GM19238 (cell line): ENCODE measurements around the gene NECTIN1.

Source experiments
- DNase-seq: peaks from one replicate; pipeline ENCODE4 v3.0.0; 2011; ENCODE audit warnings: low spot score; ENCODE audit not compliant: insufficient read length

The NECTIN1 gene

DNA sequence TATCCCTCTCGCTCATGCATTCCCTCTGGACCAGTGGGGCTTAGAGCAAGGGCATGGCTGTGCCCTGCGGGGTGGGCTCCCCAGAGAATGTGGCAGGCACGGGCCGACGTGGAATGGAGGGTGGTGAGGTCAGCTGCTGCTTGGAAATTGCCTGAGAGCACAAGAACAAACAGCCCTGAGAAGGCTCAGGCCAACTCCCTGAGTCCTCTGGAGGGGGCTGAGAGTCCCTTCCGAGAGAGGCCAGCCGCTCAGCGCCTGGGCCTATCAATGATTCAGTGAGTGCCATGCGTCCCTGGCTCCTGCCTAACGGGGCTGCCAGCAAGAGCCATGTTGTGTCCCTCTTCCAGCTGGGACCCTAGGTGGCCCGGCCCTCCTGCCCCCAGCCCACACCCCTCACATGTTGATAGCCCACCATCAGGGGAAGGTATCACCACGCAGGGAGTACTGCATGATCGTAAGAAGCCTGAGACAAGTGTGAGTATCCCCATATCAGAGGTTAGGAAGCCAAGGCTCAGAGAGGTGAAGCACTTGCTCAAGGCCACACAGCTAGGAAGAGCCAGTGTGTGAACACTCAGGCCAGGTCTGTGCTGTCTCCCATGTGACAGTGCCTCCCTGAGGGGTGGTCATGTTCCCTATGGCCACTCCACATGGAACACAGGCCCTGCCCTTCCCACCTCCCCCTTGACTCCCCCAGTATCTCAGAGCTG lies 55.8 kb downstream of the NECTIN1 start:
- no peak for DNase-seq

- no peak for DNase-seq
Measured at GRCh38 chr11:119672597-119672996, 56.4 kb downstream of the NECTIN1 start.

GRCh38 chr11:119671561-119672015 lies 57.4 kb downstream of the NECTIN1 start:
- DNase-seq: no peak

DNA sequence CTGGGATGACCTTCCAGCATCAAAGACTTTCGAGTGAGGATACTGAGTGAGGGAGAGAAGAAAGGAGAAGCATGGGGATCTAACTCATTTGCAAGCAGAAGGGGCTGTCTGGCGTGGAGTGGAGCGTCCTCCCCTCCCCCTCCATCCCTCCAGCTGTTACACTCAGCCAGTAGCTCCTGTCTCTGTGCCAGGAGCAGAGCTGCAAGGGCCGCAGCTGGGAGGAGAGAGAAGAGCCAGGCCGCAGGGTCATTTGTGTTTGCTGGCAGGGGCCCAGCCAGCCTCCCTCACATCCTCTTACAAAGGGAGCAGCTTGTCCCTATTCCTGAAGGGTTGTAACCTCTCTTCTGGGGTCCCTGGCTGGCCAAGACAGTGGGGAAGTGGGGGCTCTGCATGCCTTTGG lies 57.9 kb downstream of the NECTIN1 start:
- DNase-seq: no peak

DNA sequence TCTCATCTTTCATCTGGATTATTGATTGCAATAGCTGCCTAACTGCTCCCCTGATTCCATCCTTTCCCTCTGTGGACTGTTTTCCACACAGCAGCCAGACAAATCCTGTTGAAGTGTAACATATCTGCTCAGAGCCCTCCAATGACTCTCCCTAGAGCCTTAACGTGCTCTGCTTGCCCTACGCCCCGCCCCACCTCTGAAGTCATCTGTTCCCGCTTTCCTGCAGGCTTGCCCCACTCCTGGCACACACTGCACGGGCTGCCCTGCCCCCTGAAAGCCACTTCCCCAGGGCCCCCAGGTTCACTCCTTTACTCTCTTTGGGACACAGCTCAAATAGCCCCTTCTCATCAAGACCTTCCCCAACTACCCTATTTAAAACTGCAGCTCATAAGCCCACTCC lies 59.5 kb downstream of the NECTIN1 start:
- no peak for DNase-seq

- no peak for DNase-seq
Measured at GRCh38 chr11:119668676-119669075, 60.3 kb downstream of the NECTIN1 start.

DNA sequence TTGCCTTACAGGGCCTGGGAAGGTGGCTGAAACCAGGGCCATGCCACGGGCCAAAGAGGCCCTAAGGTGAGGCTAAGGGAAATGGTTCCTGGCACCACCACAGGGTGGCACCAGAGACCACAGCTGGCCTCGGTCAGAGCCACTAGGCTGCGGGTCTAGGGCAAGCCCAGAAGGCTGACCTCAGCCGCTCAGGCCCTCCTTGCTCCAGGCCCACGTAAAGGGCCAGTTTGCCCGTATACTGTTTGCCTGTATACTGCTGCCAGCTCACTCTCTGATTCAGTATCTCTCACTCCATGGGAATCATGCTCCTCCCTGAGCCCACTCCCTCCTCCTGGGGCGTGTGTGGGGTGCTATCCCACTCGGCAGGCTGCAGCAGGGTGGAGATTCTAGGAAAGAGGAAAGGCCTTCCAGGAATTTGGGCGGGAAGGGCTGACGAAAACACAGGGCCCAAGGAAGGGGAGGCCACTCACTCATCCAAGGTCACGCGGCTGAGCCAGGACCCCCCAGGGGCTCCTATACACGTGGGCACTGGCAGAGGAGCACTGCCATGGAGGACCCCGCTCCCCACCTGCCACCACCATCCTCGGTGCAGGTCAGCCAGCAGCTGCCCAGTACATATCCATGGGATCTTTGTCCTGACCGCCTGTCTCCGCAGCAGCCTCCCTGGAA lies 62.4 kb downstream of the NECTIN1 start:
- peak; percentile 80 for DNase-seq

- no peak for DNase-seq
Measured at GRCh38 chr11:119666061-119666460, 62.9 kb downstream of the NECTIN1 start.

DNA sequence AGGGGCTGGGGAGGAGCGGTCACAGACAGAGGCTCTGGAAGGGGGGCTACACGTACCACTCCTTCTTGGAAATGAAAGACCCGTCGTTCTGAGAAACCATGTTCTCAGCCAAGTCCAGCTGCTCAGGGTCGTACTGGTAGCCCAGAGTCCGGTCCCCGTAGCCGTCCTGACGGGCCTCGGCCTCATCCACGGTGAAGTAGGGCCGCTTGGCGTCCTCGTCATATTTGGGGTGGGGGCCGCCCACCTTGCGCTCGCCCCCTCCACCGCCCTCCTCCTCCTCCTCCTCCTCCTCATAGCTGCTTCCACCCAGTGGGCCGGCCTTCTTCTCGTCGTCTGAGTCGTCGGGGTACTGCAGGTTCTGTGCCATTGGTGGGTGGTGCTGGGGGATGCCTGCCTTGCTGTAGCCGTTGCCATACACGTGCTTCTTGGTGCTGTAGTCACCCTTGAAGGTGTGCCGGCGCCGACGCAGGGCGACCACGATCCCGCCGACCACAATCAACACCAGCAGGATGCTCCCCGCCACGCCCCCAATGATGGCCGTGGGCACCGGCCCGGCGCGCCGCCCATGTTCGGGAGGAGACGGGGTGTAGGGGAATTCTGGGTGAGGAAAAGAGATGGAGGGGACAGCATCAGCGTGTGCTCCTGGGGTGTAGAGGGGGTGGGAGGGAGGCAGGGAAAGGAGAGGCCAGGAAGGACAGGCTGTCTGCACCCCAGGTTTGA lies 64.1 kb downstream of the NECTIN1 start:
- DNase-seq: no peak

DNA sequence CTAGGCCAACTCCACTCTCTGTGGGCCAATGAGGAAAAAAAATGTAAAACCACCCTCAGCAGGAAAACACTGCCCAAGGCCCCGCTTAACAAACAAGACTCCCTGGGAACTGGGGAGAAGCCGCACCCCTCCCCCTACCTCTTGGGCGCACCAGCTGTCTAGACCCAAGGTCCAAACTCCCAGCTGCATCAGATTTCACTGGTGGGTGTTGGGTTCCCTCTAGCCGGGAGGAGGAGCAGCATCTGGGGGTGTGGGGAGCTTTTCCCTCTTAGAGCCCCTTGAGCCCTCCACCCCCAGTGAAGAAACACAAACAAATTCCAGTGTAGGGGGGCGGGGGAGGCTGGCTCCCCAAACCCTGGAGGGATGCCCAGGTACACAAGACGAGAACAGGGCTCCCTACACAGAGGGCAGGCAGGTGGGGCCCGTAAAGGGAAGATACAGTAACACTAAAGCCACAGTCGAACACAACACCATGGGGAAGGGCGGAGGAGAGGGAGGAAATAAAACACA lies 64.9 kb downstream of the NECTIN1 start:
- DNase-seq: no peak

DNA sequence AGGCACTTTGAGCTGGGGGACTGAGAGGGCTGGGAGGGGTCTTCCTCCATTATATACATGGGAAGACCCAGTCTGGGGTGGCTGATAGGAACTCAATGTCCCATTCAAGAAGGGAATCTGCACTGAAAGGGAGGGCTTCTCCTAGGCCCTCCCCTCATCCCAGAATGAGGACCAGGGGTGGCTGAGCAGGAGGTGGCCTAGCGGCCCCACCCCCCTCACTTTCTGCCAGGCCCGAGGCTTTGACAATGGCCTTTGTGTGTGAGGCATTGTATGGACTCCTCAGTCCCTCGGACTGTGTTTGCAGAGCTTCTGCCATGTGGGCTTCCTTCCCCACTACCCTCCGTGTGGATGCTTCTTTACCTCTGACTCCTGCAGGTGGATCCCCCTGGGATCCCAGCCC lies 65.7 kb downstream of the NECTIN1 start:
- DNase-seq: no peak

GRCh38 chr11:119661226-119661625 lies 67.8 kb downstream of the NECTIN1 start:
- DNase-seq: no peak

GRCh38 chr11:119659971-119660723 lies 68.9 kb downstream of the NECTIN1 start:
- no peak for DNase-seq

GRCh38 chr11:119652907-119653659 lies 75.9 kb downstream of the NECTIN1 start:
- no peak for DNase-seq

DNA sequence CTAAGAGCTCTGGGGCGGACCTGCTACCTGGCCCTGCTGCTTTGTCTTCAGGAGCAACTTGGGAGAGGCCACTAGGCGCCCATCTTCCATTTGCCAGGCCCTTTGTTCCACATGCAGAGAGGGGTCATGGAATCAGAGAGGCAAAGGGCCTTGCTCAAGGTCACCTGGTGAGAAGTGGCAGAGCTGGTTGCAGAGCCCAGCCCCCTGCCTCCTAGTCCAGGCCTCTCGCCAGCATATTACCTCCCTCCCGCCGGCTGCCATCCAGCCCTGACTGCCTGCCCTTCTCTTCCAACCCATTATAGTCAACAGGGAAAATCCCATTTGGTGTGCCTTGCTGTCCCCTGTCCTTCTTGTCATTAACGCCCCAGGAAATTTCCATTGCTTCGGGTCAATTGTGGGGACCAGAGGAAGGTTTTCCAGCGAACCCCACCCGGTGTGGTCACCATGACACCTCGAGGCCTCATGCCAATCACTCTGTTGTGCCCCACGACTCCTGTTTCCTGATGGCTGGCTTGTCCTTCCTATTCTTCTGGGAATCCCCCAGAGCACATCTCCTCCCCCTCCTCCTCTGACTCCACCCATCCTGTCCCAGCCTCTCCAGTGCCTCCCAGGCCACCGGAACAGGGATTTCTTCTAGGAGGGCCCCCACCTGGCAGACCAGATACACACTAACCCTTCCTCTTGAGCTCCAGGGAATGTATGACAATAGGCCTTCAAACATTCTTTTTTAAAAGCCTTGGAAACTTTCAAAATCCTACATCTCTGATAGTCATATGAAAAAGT lies 77.0 kb downstream of the NECTIN1 start:
- no peak for DNase-seq

GRCh38 chr11:119650251-119650650 lies 78.7 kb downstream of the NECTIN1 start:
- no peak for DNase-seq

DNA sequence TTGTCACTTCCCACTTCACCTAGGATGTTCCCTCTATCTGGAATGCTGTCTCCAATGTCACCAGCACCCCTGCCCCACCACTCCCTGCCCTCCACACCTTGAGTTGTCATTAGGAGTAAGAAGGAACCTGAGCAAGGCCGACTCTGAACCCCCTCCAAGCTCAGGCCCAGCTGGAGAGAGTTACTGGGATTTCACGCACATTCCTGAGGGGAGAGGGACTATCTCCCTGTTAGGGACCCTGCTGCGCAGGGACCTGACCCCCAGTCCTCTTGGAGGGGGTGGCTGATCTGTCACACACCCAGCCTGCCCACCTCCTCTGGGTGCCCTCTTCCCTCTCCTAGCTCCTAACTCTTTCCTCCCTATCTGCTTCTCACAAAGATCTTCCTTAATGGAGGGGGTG lies 81.7 kb downstream of the NECTIN1 start:
- no peak for DNase-seq

GRCh38 chr11:119645018-119645417 lies 84.0 kb downstream of the NECTIN1 start:
- no peak for DNase-seq

DNA sequence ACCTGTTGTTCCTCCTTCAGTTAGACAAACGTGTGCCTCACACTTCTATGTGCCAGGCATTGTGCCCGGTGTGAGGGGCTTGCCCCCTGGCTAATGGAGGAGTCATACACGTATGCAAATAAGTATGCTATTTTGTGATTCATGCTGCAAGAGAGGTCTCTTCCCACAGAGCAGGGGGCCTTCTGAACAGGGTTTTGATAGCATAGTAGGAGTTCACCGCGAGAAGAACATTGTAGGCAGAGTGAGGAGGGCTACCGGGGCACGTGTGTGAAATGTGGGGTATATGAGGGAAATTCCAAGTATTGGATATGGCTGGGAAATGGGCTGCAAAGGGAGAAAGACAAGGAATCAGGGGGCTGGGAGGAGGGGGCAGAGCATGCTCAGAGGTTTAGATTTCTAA lies 84.5 kb downstream of the NECTIN1 start:
- DNase-seq: no peak

- DNase-seq: no peak
Measured at GRCh38 chr11:119643876-119644225, 85.1 kb downstream of the NECTIN1 start.
